ENCODE measurements around the gene MTG2. TPM values are rescaled to one million over a fixed set of nuclear protein-coding genes. Genes with fewer than 3 reads are reported as not detected.
A peak's percentile ranks its signal among the peaks of the same experiment; 100 is the strongest.

The MTG2 gene
- total RNA-seq, 1 experiment from 2014 or later, result 56.8 TPM

GRCh38 chr20:62216636-62217566, 34.1 kb downstream of the MTG2 start:
- DNase-seq (ENCODE audit: low read depth, low spot score), result no peak
- TF ChIP-seq REST (IDR thresholded peaks at IDR 0.05; ENCODE audit: insufficient read depth in 1 of 2, low read depth in 2 of 2, low read length in 1 of 2), result no peak
- no peak for TF ChIP-seq TCF7L2 (IDR thresholded peaks at IDR 0.05; ENCODE audit: low read depth, low read length)
- TF ChIP-seq POLR2AphosphoS5 (IDR thresholded peaks at IDR 0.05; ENCODE audit: low read depth, low read length), result no peak
- intact Hi-C loops (cut with micrococcal nuclease; ENCODE audit: unreplicated experiment), result no loop called here
- Histone ChIP-seq H3K36me3 (ENCODE audit: control insufficient read depth, insufficient read depth, low read length) (no peaks in the 10 kb centered on the region), H3K4me3 (ENCODE audit: low read depth in 2 of 2, low read length in 2 of 2) (no peak overlapping the region), H3K9me3 (ENCODE audit: control insufficient read depth, insufficient read depth, low read depth, low read length) (no peaks in the 10 kb centered on the region), H3K27me3 (ENCODE audit: control insufficient read depth, insufficient read depth, low read length) (no peaks in the 10 kb centered on the region; the same call in 1 of the 2 replicates), H3K27ac (ENCODE audit: low read length) (no peak overlapping the region), H3K4me1 (ENCODE audit: control insufficient read depth, insufficient read depth, low read length) (peaks cover 10% of the 10 kb centered on the region)
- no TSS peak for BruUV-seq (replicated peaks)
- in situ Hi-C loops (cut with HindIII; ENCODE audit: low pct_unique_long_range_greater_than_20kb, low sequenced_read_pairs), result no loop called here
- CTCF ChIA-PET, result no interaction called here
- ATAC-seq, result no peak
- POLR2A ChIA-PET, result no interaction called here

DNA sequence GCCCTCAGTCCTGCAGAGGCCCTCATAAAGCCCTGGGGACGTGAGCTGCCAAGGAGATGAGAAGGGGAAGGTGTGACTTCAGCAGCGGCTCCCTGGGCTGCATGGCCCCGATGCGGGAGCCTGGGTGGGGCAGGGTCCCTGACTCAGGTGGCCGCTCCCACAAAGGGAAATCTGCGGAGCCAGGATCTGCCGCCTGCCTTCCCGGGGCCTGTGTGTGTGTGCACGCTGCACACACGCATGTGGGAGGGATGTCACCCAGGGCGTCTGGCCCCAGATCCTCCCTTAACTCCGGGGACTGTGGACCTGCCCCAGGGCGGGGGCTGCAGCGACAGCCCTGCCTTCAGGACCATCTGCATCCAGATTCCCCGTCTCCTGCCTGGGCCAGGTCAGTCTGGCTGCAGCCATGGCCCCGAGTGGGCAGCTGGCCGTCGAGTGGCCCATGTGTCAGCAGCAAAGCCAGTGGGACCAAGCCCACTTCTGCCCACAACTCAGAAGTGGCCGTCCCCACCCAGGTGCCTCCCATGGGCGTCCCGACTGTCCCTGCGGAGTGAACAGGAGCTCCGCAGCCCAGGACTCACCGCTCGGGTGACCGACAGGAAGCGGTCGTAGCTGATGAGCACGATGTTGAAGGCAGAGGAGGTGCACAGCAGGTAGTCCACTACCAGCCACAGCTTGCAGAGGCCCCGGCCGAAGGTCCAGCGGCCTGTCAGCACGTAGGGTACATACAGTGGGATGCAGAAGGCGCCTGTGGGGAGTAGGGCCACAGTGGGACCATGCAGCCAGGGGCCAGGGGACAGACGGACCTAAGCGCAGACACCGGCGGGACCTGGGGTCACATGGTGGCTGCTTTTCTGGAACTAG, 35.3 kb downstream of the MTG2 start:
- in situ Hi-C loops (cut with HindIII; ENCODE audit: low pct_unique_long_range_greater_than_20kb, low sequenced_read_pairs), result no loop called here
- ChIA-PET POLR2A (no interaction called here), CTCF (no interaction called here)
- Histone ChIP-seq H3K4me3 (ENCODE audit: low read depth in 2 of 2, low read length in 2 of 2) (no peak overlapping the region), H3K36me3 (ENCODE audit: control insufficient read depth, insufficient read depth, low read length) (no peaks in the 10 kb centered on the region), H3K27me3 (ENCODE audit: control insufficient read depth, insufficient read depth, low read length) (no peaks in the 10 kb centered on the region; the same call in 1 of the 2 replicates), H3K9me3 (ENCODE audit: control insufficient read depth, insufficient read depth, low read depth, low read length) (no peaks in the 10 kb centered on the region), H3K27ac (ENCODE audit: low read length) (no peak overlapping the region), H3K4me1 (ENCODE audit: control insufficient read depth, insufficient read depth, low read length) (peaks cover 4% of the 10 kb centered on the region; the same call in 1 of the 2 replicates)
- intact Hi-C loops (cut with micrococcal nuclease; ENCODE audit: unreplicated experiment), result no loop called here
- BruUV-seq (replicated peaks), result no TSS peak
- ATAC-seq (no peak), DNase-seq (ENCODE audit: low read depth, low spot score) (no peak)
- no peak for TF ChIP-seq POLR2AphosphoS5 (IDR thresholded peaks at IDR 0.05; ENCODE audit: low read depth, low read length)
- 0 out of 4 replicates have a peak, but pooled peaks of 1 of the 2 experiments have one; percentile 1 for TF ChIP-seq REST (IDR thresholded peaks at IDR 0.05; ENCODE audit: insufficient read depth in 1 of 2, low read depth in 2 of 2, low read length in 1 of 2)
